ENCODE results near the gene HELZ. TPM values are rescaled to one million over a fixed set of nuclear protein-coding genes. Genes with fewer than 3 reads are reported as not detected.
"Not testable (repeated sequence)": the region's sequence is repeated elsewhere in the genome, so short reads cannot be mapped to it uniquely, and the experiment has no call there.

HELZ gene
- total RNA-seq, 1 experiment from 2014 or later: 40.5 TPM

- H3K9me3 ChIP-seq (ENCODE audit: control insufficient read depth in 1 of 2, insufficient read depth in 1 of 2, low read depth in 1 of 2, low read length in 2 of 2): no peaks in the 10 kb centered on the region
- H3K27me3 ChIP-seq (ENCODE audit: insufficient read depth, low read length): no peaks in the 10 kb centered on the region
- TF ChIP-seq POLR2AphosphoS5 (IDR thresholded peaks at IDR 0.05; ENCODE audit: low read depth, low read length) (no peak), ELF1 (IDR thresholded peaks at IDR 0.05; ENCODE audit: borderline replicate concordance, low read depth) (no peak), RAD21 (IDR thresholded peaks at IDR 0.05; ENCODE audit: low read depth) (no peak), REST (IDR thresholded peaks at IDR 0.05; ENCODE audit: low read depth) (no peak), SIN3A (IDR thresholded peaks at IDR 0.05; ENCODE audit: low read depth) (no peak), ATF3 (IDR thresholded peaks at IDR 0.05) (no peak), SP1 (IDR thresholded peaks at IDR 0.05; ENCODE audit: low read depth) (no peak), YY1 (IDR thresholded peaks at IDR 0.05; ENCODE audit: extremely low read depth, insufficient replicate concordance, low read depth, low read length) (no peak), EZH2 (IDR thresholded peaks at IDR 0.05) (no peak), ZFX (IDR thresholded peaks at IDR 0.05) (no peak), ZBTB33 (IDR thresholded peaks at IDR 0.05; ENCODE audit: extremely low read depth, insufficient replicate concordance, low read length) (no peak), MAX (IDR thresholded peaks at IDR 0.05) (no peak), CBX3 (IDR thresholded peaks at IDR 0.05; ENCODE audit: low read depth) (no peak), TCF7L2 (IDR thresholded peaks at IDR 0.05; ENCODE audit: borderline replicate concordance, extremely low read depth, insufficient read depth, insufficient read length) (no peak), SRF (IDR thresholded peaks at IDR 0.05; ENCODE audit: low read depth) (no peak), FOSL1 (IDR thresholded peaks at IDR 0.05; ENCODE audit: low read depth) (no peak)
- intact Hi-C loops (cut with micrococcal nuclease): no loop called here
- no peak for DNase-seq (ENCODE audit: low read depth, low spot score)
- ATAC-seq: no peak
- H3K27ac ChIP-seq (ENCODE audit: low read depth, low read length): no peak overlapping the region
- peaks cover 5 to 10% of the 10 kb centered on the region in 2 experiments; a peak in 3 of 4 replicates for H3K36me3 ChIP-seq (ENCODE audit: control insufficient read depth in 1 of 2, insufficient read depth in 2 of 2, low read length in 2 of 2)
- H3K9me2 ChIP-seq (ENCODE audit: insufficient read depth): no peaks in the 10 kb centered on the region
- H3K4me1 ChIP-seq (ENCODE audit: control insufficient read depth in 1 of 2, insufficient read depth in 2 of 2, low read length in 2 of 2): no peaks in the 10 kb centered on the region
- BruUV-seq (replicated peaks): no TSS peak
- no peaks in the 10 kb centered on the region for H3K79me2 ChIP-seq (ENCODE audit: insufficient read depth, low read length)
- H3K4me2 ChIP-seq (ENCODE audit: low read length): no peak overlapping the region
- POLR2A ChIA-PET: no interaction called here
- CTCF ChIA-PET: interaction anchor here (1.1 kb wide), 1 partner anchor 23 kb away, joined by 3 read pairs; no protein-coding TSS in a partner anchor
- no peak overlapping the region for H2AFZ ChIP-seq (ENCODE audit: low read depth, low read length, poor library complexity, severe bottlenecking)
- no peak overlapping the region for H3K4me3 ChIP-seq (replicated peaks in 1 of 2; ENCODE audit: low read depth in 1 of 2, low read length in 2 of 2)
- H3K9ac ChIP-seq (ENCODE audit: low read length): no peak overlapping the region
- RAD21 ChIA-PET (ENCODE audit: low non-redundant PET in 1 of 2, low total read pairs in 2 of 2, uncharacterized antibody in 2 of 2, unreplicated experiment in 2 of 2): no interaction called here
- H4K20me1 ChIP-seq (ENCODE audit: insufficient read depth): no peaks in the 10 kb centered on the region
Measured at GRCh38 chr17:67198131-67198530, 46.9 kb downstream of the HELZ start.

- intact Hi-C loops (cut with micrococcal nuclease); H3K36me3 ChIP-seq (ENCODE audit: control insufficient read depth in 1 of 2, insufficient read depth in 2 of 2, low read length in 2 of 2): not testable (repeated sequence)
Measured at GRCh38 chr17:67197023-67197422, 48.0 kb downstream of the HELZ start.

More at GRCh38 chr17:67197023-67197422, 48.0 kb downstream of the HELZ start:
- RAD21 ChIA-PET (ENCODE audit: low non-redundant PET in 1 of 2, low total read pairs in 2 of 2, uncharacterized antibody in 2 of 2, unreplicated experiment in 2 of 2); H3K27ac ChIP-seq (ENCODE audit: low read depth, low read length); ATAC-seq; H2AFZ ChIP-seq (ENCODE audit: low read depth, low read length, poor library complexity, severe bottlenecking); H3K4me3 ChIP-seq (replicated peaks in 1 of 2; ENCODE audit: low read depth in 1 of 2, low read length in 2 of 2); CTCF ChIA-PET; H3K9me2 ChIP-seq (ENCODE audit: insufficient read depth); H3K4me2 ChIP-seq (ENCODE audit: low read length); H3K79me2 ChIP-seq (ENCODE audit: insufficient read depth, low read length); POLR2A ChIA-PET; DNase-seq (ENCODE audit: low read depth, low spot score); BruUV-seq (replicated peaks); H3K27me3 ChIP-seq (ENCODE audit: insufficient read depth, low read length); H3K9me3 ChIP-seq (ENCODE audit: control insufficient read depth in 1 of 2, insufficient read depth in 1 of 2, low read depth in 1 of 2, low read length in 2 of 2); H3K9ac ChIP-seq (ENCODE audit: low read length); H3K4me1 ChIP-seq (ENCODE audit: control insufficient read depth in 1 of 2, insufficient read depth in 2 of 2, low read length in 2 of 2); H4K20me1 ChIP-seq (ENCODE audit: insufficient read depth): not testable (repeated sequence)
